GM18502 (cell line): ENCODE data around the gene LARGE2.
"Not testable (repeated sequence)": the region's sequence is repeated elsewhere in the genome, so short reads cannot be mapped to it uniquely, and the experiment has no call there.

ENCODE experiments used
- ATAC-seq: cut with Tn5 transposase; IDR thresholded peaks from one replicate; pipeline ENCODE4 v1.9.1; 2021; ENCODE audit warnings: mild to moderate bottlenecking; ENCODE audit not compliant: unreplicated experiment, poor library complexity

Gene LARGE2

GRCh38 chr11:45895553-45896259 lies 26.8 kb upstream of the LARGE2 start:
- no peak for ATAC-seq

GRCh38 chr11:45896422-45896984 lies 26.0 kb upstream of the LARGE2 start:
- ATAC-seq = no peak

- ATAC-seq = no peak
Measured at GRCh38 chr11:45897556-45897955, 24.9 kb upstream of the LARGE2 start.

- ATAC-seq = no peak
Measured at GRCh38 chr11:45899086-45899447, 23.4 kb upstream of the LARGE2 start.

- ATAC-seq = peak; percentile 71
Measured at GRCh38 chr11:45899448-45900174, 22.8 kb upstream of the LARGE2 start.

- peak; percentile 15 for ATAC-seq
Measured at GRCh38 chr11:45900175-45900800, 22.2 kb upstream of the LARGE2 start.

- no peak for ATAC-seq
Measured at GRCh38 chr11:45900916-45901617, 21.4 kb upstream of the LARGE2 start.

- no peak for ATAC-seq
Measured at GRCh38 chr11:45901626-45902025, 20.8 kb upstream of the LARGE2 start.

GRCh38 chr11:45902452-45903380 lies 19.7 kb upstream of the LARGE2 start:
- ATAC-seq = no peak

GRCh38 chr11:45904309-45904915 lies 18.0 kb upstream of the LARGE2 start:
- no peak for ATAC-seq

GRCh38 chr11:45905095-45905494 lies 17.4 kb upstream of the LARGE2 start:
- no peak for ATAC-seq

- not testable (repeated sequence) for ATAC-seq
Measured at GRCh38 chr11:45905576-45905975, 16.9 kb upstream of the LARGE2 start.

- no peak for ATAC-seq
Measured at GRCh38 chr11:45906096-45906682, 16.3 kb upstream of the LARGE2 start.

GRCh38 chr11:45906965-45907611 lies 15.4 kb upstream of the LARGE2 start, which contains the start of gene FREY1:
TSS of gene FREY1 (minus strand) at chr11:45907271. CDS start at chr11:45907245, 26 bp downstream.
- ATAC-seq = no peak

GRCh38 chr11:45907911-45908370 lies 14.5 kb upstream of the LARGE2 start:
- no peak for ATAC-seq

- no peak for ATAC-seq
Measured at GRCh38 chr11:45909594-45910475, 12.6 kb upstream of the LARGE2 start.

GRCh38 chr11:45910623-45911022 lies 11.8 kb upstream of the LARGE2 start:
- ATAC-seq = no peak
